SK-N-SH treated with all-trans-retinoic acid at 6 μM for 48 hours (cell line): ENCODE data around the gene TSHZ3.

Experiments
- ATAC-seq: fragments of 200-7000 bp; cut with Tn5 transposase; 3 replicates; pipeline ENCODE4 v1.9.1; 2020; ENCODE audit warnings: mild to moderate bottlenecking, moderate library complexity
- ARNTL ChIP-seq: fragments of 450-650 bp; formaldehyde crosslinking; IDR thresholded peaks from 2 replicates; pipeline ENCODE4 v1.5.0; 2020; ENCODE audit warnings: low read depth, mild to moderate bottlenecking, moderate library complexity, borderline replicate concordance
- BACH2 ChIP-seq: fragments of 250-450 bp; sonication (Bioruptor Pico); IDR thresholded peaks from 2 replicates; pipeline ENCODE4 v1.9.0; 2021; ENCODE audit warnings: mild to moderate bottlenecking, borderline replicate concordance
- CSDC2 ChIP-seq: fragments of 250-450 bp; sonication (Bioruptor Pico); IDR thresholded peaks from 2 replicates; pipeline ENCODE4 v1.5.0; 2020; ENCODE audit warnings: mild to moderate bottlenecking, moderate library complexity
- CSRNP3 ChIP-seq: fragments of 250-450 bp; sonication (Bioruptor Pico); IDR thresholded peaks from 2 replicates; pipeline ENCODE4 v1.5.1; 2021; ENCODE audit warnings: mild to moderate bottlenecking, moderate library complexity
- ESRRG ChIP-seq: fragments of 250-450 bp; sonication (Bioruptor Pico); IDR thresholded peaks from 2 replicates; pipeline ENCODE4 v1.6.1; 2021; ENCODE audit warnings: mild to moderate bottlenecking
- GLIS3 ChIP-seq: fragments of 250-450 bp; sonication (Bioruptor Pico); IDR thresholded peaks from 2 replicates; pipeline ENCODE4 v1.5.0; 2020; ENCODE audit warnings: mild to moderate bottlenecking, moderate library complexity
- ISL1 ChIP-seq: fragments of 250-450 bp; sonication (Bioruptor Pico); IDR thresholded peaks from 2 replicates; pipeline ENCODE4 v2.1.2; 2022; ENCODE audit warnings: mild to moderate bottlenecking, moderate library complexity
- OSR1 ChIP-seq: fragments of 250-450 bp; sonication (Bioruptor Pico); IDR thresholded peaks from 2 replicates; pipeline ENCODE4 v1.8.0; 2022; ENCODE audit warnings: moderate library complexity, mild to moderate bottlenecking, inconsistent platforms
- PPARA ChIP-seq: fragments of 250-450 bp; sonication (Bioruptor Pico); IDR thresholded peaks from 2 replicates; pipeline ENCODE4 v1.5.0; 2020; ENCODE audit warnings: mild to moderate bottlenecking, borderline replicate concordance
- RARB ChIP-seq: fragments of 250-450 bp; sonication (Bioruptor Pico); IDR thresholded peaks from 2 replicates; pipeline ENCODE4 v1.8.0; 2021; ENCODE audit warnings: mild to moderate bottlenecking, moderate library complexity
- SNAI2 ChIP-seq: fragments of 250-450 bp; sonication (Bioruptor Pico); IDR thresholded peaks from 2 replicates; pipeline ENCODE4 v1.5.0; 2020; ENCODE audit warnings: mild to moderate bottlenecking, moderate library complexity
- TCF4 ChIP-seq: fragments of 250-450 bp; sonication (Bioruptor Pico); IDR thresholded peaks from 2 replicates; pipeline ENCODE4 v1.8.0; 2021; ENCODE audit warnings: mild to moderate bottlenecking, moderate library complexity, borderline replicate concordance
- TOX ChIP-seq: fragments of 250-450 bp; sonication (Bioruptor Pico); IDR thresholded peaks from 2 replicates; pipeline ENCODE4 v1.8.0; 2021; ENCODE audit warnings: mild to moderate bottlenecking, moderate library complexity, borderline replicate concordance
- ZC3H10 ChIP-seq: fragments of 250-450 bp; sonication (Bioruptor Pico); IDR thresholded peaks from 2 replicates; pipeline ENCODE4 v1.5.1; 2021; ENCODE audit warnings: mild to moderate bottlenecking, moderate library complexity
- ZFP3 ChIP-seq: fragments of 250-450 bp; sonication (Bioruptor Pico); IDR thresholded peaks from 2 replicates; pipeline ENCODE4 v1.5.0; 2020; ENCODE audit warnings: mild to moderate bottlenecking, moderate library complexity
- ZFP30 ChIP-seq: fragments of 450-650 bp; formaldehyde crosslinking; IDR thresholded peaks from 2 replicates; pipeline ENCODE4 v1.5.0; 2022; ENCODE audit warnings: mild to moderate bottlenecking, moderate library complexity
- ZNF70 ChIP-seq: fragments of 450-650 bp; formaldehyde crosslinking; IDR thresholded peaks from 2 replicates; pipeline ENCODE4 v1.5.0; 2020; ENCODE audit warnings: mild to moderate bottlenecking, moderate library complexity
- ZNF8 ChIP-seq: fragments of 450-650 bp; formaldehyde crosslinking; IDR thresholded peaks from 2 replicates; pipeline ENCODE4 v1.5.0; 2020; ENCODE audit warnings: mild to moderate bottlenecking, moderate library complexity
- TF ChIP-seq, protein P1 (sequence below): fragments of 250-450 bp; sonication (Bioruptor Pico); IDR thresholded peaks from 2 replicates; pipeline ENCODE4 v1.5.1; 2020; ENCODE audit warnings: low read depth, mild to moderate bottlenecking, moderate library complexity
- TF ChIP-seq, protein P2 (sequence below): fragments of 250-450 bp; sonication (Bioruptor Pico); IDR thresholded peaks from 2 replicates; pipeline ENCODE4 v1.8.0; 2021; ENCODE audit warnings: low read depth, mild to moderate bottlenecking, moderate library complexity, borderline replicate concordance
- TF ChIP-seq, protein P3 (sequence below): fragments of 250-450 bp; sonication (Bioruptor Pico); IDR thresholded peaks from 2 replicates; pipeline ENCODE4 v1.8.0; 2020; ENCODE audit warnings: mild to moderate bottlenecking, moderate library complexity, borderline replicate concordance

TSHZ3 gene

GRCh38 chr19:31274251-31275067, 74.8 kb downstream of the TSHZ3 start:
- no peak for TF ChIP-seq ARNTL (CRISPR knock-in tag)
- no peak for TF ChIP-seq TOX (CRISPR knock-in tag)
- no peak for TF ChIP-seq CSDC2
- no peak for TF ChIP-seq GLIS3 (CRISPR knock-in tag)
- TF ChIP-seq, protein P1, sequence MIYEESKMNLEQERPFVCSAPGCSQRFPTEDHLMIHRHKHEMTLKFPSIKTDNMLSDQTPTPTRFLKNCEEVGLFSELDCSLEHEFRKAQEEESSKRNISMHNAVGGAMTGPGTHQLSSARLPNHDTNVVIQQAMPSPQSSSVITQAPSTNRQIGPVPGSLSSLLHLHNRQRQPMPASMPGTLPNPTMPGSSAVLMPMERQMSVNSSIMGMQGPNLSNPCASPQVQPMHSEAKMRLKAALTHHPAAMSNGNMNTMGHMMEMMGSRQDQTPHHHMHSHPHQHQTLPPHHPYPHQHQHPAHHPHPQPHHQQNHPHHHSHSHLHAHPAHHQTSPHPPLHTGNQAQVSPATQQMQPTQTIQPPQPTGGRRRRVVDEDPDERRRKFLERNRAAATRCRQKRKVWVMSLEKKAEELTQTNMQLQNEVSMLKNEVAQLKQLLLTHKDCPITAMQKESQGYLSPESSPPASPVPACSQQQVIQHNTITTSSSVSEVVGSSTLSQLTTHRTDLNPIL (CRISPR knock-in tag): no peak
- TF ChIP-seq ISL1: no peak
- no peak for TF ChIP-seq ZC3H10
- TF ChIP-seq ZNF8: no peak
- no peak for TF ChIP-seq SNAI2 (CRISPR knock-in tag)
- TF ChIP-seq ZNF70 (CRISPR knock-in tag): no peak
- no peak for ATAC-seq

- TF ChIP-seq CSRNP3 (no peak), ZC3H10 (no peak), SNAI2 (CRISPR knock-in tag) (no peak), ZFP3 (CRISPR knock-in tag) (no peak), PPARA (no peak), ZNF70 (CRISPR knock-in tag) (no peak)
- TF ChIP-seq, protein P1 (CRISPR knock-in tag): no peak
- TF ChIP-seq, protein P2, sequence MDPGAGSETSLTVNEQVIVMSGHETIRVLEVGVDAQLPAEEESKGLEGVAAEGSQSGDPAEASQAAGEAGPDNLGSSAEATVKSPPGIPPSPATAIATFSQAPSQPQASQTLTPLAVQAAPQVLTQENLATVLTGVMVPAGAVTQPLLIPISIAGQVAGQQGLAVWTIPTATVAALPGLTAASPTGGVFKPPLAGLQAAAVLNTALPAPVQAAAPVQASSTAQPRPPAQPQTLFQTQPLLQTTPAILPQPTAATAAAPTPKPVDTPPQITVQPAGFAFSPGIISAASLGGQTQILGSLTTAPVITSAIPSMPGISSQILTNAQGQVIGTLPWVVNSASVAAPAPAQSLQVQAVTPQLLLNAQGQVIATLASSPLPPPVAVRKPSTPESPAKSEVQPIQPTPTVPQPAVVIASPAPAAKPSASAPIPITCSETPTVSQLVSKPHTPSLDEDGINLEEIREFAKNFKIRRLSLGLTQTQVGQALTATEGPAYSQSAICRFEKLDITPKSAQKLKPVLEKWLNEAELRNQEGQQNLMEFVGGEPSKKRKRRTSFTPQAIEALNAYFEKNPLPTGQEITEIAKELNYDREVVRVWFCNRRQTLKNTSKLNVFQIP (CRISPR knock-in tag): no peak
- ATAC-seq: no peak
These were observed 76.6 kb downstream of the TSHZ3 start for GRCh38 chr19:31272583-31273106.

GRCh38 chr19:31271306-31271911, 77.8 kb downstream of the TSHZ3 start:
- no peak for ATAC-seq
- no peak for TF ChIP-seq ESRRG
- TF ChIP-seq TCF4 (CRISPR knock-in tag): no peak
- TF ChIP-seq CSDC2: no peak
- TF ChIP-seq, protein P2 (CRISPR knock-in tag): no peak
- no peak for TF ChIP-seq ZFP30
- TF ChIP-seq ZFP3 (CRISPR knock-in tag): no peak
- TF ChIP-seq, all 23 proteins: peak for 0

GRCh38 chr19:31270897-31271296, 78.3 kb downstream of the TSHZ3 start:
- TF ChIP-seq RARB (CRISPR knock-in tag) (no peak), PPARA (no peak), TOX (CRISPR knock-in tag) (no peak), ZC3H10 (no peak), ZNF8 (no peak), BACH2 (CRISPR knock-in tag) (no peak), ARNTL (CRISPR knock-in tag) (no peak), SNAI2 (CRISPR knock-in tag) (no peak), OSR1 (CRISPR knock-in tag) (no peak)
- TF ChIP-seq, protein P1 (CRISPR knock-in tag): no peak
- TF ChIP-seq, protein P3, sequence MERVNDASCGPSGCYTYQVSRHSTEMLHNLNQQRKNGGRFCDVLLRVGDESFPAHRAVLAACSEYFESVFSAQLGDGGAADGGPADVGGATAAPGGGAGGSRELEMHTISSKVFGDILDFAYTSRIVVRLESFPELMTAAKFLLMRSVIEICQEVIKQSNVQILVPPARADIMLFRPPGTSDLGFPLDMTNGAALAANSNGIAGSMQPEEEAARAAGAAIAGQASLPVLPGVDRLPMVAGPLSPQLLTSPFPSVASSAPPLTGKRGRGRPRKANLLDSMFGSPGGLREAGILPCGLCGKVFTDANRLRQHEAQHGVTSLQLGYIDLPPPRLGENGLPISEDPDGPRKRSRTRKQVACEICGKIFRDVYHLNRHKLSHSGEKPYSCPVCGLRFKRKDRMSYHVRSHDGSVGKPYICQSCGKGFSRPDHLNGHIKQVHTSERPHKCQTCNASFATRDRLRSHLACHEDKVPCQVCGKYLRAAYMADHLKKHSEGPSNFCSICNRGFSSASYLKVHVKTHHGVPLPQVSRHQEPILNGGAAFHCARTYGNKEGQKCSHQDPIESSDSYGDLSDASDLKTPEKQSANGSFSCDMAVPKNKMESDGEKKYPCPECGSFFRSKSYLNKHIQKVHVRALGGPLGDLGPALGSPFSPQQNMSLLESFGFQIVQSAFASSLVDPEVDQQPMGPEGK: no peak

More at GRCh38 chr19:31270897-31271296, 78.3 kb downstream of the TSHZ3 start:
- peak; percentile 77 for ATAC-seq
